Liver (tissue), 9 donors: ENCODE measurements around the gene IPMK. TPM values are rescaled to one million over a fixed set of nuclear protein-coding genes. Genes with fewer than 3 reads are reported as not detected.
"Not testable (repeated sequence)": the region's sequence is repeated elsewhere in the genome, so short reads cannot be mapped to it uniquely, and the experiment has no call there.

Experiments used
- DNase-seq: peaks from one replicate; pipeline ENCODE4 v3.0.0-alpha.2; 2017; ENCODE audit warnings: low spot score
- H3K27ac ChIP-seq, 2 donors: one replicate each; pipeline ENCODE4 v1.7.0; 2013; ENCODE audit warnings: inconsistent platforms in 2 of 2, low read length in 2 of 2, control low read depth in 1 of 2, low read depth in 1 of 2, mild to moderate bottlenecking in 1 of 2
- H3K27me3 ChIP-seq, 4 donors: one replicate each; pipeline versions ENCODE4 v1.6.1 to v1.7.0; 2013; ENCODE audit warnings: low read length in 3 of 4, inconsistent platforms in 1 of 4, mild to moderate bottlenecking in 1 of 4, moderate library complexity in 1 of 4; ENCODE audit not compliant: control insufficient read depth in 4 of 4, insufficient read depth in 4 of 4
- H3K36me3 ChIP-seq, 4 donors: one replicate each; pipeline versions ENCODE4 v1.6.1 to v1.7.0; 2013; ENCODE audit warnings: low read length in 3 of 4, mild to moderate bottlenecking in 3 of 4, low read depth in 1 of 4, moderate library complexity in 1 of 4; ENCODE audit not compliant: control insufficient read depth in 4 of 4, insufficient read depth in 3 of 4
- H3K4me1 ChIP-seq, 4 donors: one replicate each; pipeline versions ENCODE4 v1.6.1 to v1.7.0; 2013; ENCODE audit warnings: low read length in 3 of 4, mild to moderate bottlenecking in 3 of 4, moderate library complexity in 1 of 4; ENCODE audit not compliant: control insufficient read depth in 4 of 4, insufficient read depth in 4 of 4
- H3K4me3 ChIP-seq, 3 donors: one replicate each; pipeline versions ENCODE4 v1.6.1 to v1.7.0; 2013; ENCODE audit warnings: low read length in 3 of 3, control low read depth in 1 of 3, low read depth in 1 of 3, mild to moderate bottlenecking in 1 of 3
- H3K9ac ChIP-seq, 2 donors: one replicate each; pipeline ENCODE4 v1.7.0; 2013; ENCODE audit warnings: low read length in 2 of 2, mild to moderate bottlenecking in 2 of 2, moderate library complexity in 2 of 2, control low read depth in 1 of 2, low read depth in 1 of 2
- H3K9me3 ChIP-seq, 4 donors: one replicate each; pipeline versions ENCODE4 v1.6.1 to v1.7.0; 2013; ENCODE audit warnings: low read length in 3 of 4; ENCODE audit not compliant: control insufficient read depth in 4 of 4
- ATF3 ChIP-seq: IDR thresholded peaks from 2 replicates; pipeline ENCODE4 v1.6.1; 2016; ENCODE audit warnings: antibody characterized with exemption
- CTCF ChIP-seq: fragments of 150-350 bp; IDR thresholded peaks from 2 replicates; pipeline ENCODE4 v1.5.1; 2017; ENCODE audit warnings: improper control_type of control experiment, low read depth, low read length; ENCODE audit not compliant: missing input control
- EGR1 ChIP-seq, 2 donors: IDR thresholded peaks; 2 replicates each; pipeline ENCODE4 v1.6.1; 2016 to 2018; ENCODE audit warnings: antibody characterized with exemption in 2 of 2, low read depth in 2 of 2
- FOXA1 ChIP-seq: IDR thresholded peaks from 2 replicates; pipeline ENCODE4 v1.6.1; 2016; ENCODE audit warnings: antibody characterized with exemption
- FOXA2 ChIP-seq: IDR thresholded peaks from 2 replicates; pipeline ENCODE4 v1.6.1; 2016; ENCODE audit warnings: antibody characterized with exemption
- GABPA ChIP-seq, 2 donors: IDR thresholded peaks in 1 of 2; conservative IDR thresholded peaks in 1 of 2; 2 replicates each; pipeline ENCODE4 v1.6.1; 2016; ENCODE audit warnings: antibody characterized with exemption in 2 of 2, mild to moderate bottlenecking in 1 of 2, moderate library complexity in 1 of 2
- HNF4A ChIP-seq, 2 donors: conservative IDR thresholded peaks; 2 replicates each; pipeline ENCODE4 v1.6.1; 2016; ENCODE audit warnings: antibody characterized with exemption in 2 of 2, mild to moderate bottlenecking in 2 of 2
- HNF4G ChIP-seq: IDR thresholded peaks from 2 replicates; pipeline ENCODE4 v1.6.1; 2016; ENCODE audit warnings: antibody characterized with exemption
- JUND ChIP-seq, 2 donors: IDR thresholded peaks; 2 replicates each; pipeline ENCODE4 v1.6.1; 2016; ENCODE audit warnings: antibody characterized with exemption in 2 of 2
- MAX ChIP-seq: IDR thresholded peaks from 2 replicates; pipeline ENCODE4 v1.6.1; 2016; ENCODE audit warnings: antibody characterized with exemption
- NR2F2 ChIP-seq: IDR thresholded peaks from 2 replicates; pipeline ENCODE4 v1.6.1; 2016; ENCODE audit warnings: antibody characterized with exemption
- RAD21 ChIP-seq, 2 donors: IDR thresholded peaks; 2 replicates each; pipeline ENCODE4 v1.6.1; 2016; ENCODE audit warnings: antibody characterized with exemption in 2 of 2, mild to moderate bottlenecking in 2 of 2
- REST ChIP-seq: IDR thresholded peaks from 2 replicates; pipeline ENCODE4 v1.6.1; 2016; ENCODE audit warnings: antibody characterized with exemption, mild to moderate bottlenecking
- RXRA ChIP-seq, 2 donors: IDR thresholded peaks; 2 replicates each; pipeline ENCODE4 v1.6.1; 2017 to 2018; ENCODE audit warnings: antibody characterized with exemption in 2 of 2, mild to moderate bottlenecking in 1 of 2
- SP1 ChIP-seq: IDR thresholded peaks from 2 replicates; pipeline ENCODE4 v1.6.1; 2018; ENCODE audit warnings: antibody characterized with exemption, mild to moderate bottlenecking
- TAF1 ChIP-seq: conservative IDR thresholded peaks from 2 replicates; pipeline ENCODE4 v1.6.1; 2016; ENCODE audit warnings: antibody characterized with exemption, mild to moderate bottlenecking
- YY1 ChIP-seq: IDR thresholded peaks from 2 replicates; pipeline ENCODE4 v1.6.1; 2016; ENCODE audit warnings: antibody characterized with exemption, mild to moderate bottlenecking
- ZBTB33 ChIP-seq: IDR thresholded peaks from 2 replicates; pipeline ENCODE4 v1.6.1; 2016; ENCODE audit warnings: antibody characterized with exemption
- WGBS: extraction: QIAGEN DNeasy Blood & Tissue Kit; methylation state at CpG from one replicate; pipeline ENCODE4 v1.1.7; 2013; 5-methylcytosine and 5-hydroxymethylcytosine counted together
- polyA plus RNA-seq, 2 donors: library from polyadenylated mRNA; stranded (reverse) in 1 of 2; unstranded in 1 of 2; fragments of 200-250 nt in 1 of 2; fragments of >200 nt in 1 of 2; fragmentation: Nextera tagmentation in 1 of 2; extraction: Ambion mirVana in 1 of 2; gene quantifications; one replicate each; pipeline versions ENCODE4 v1.2.1 to v1.2.3, GENCODE V29; 2013 to 2015
- total RNA-seq, 2 donors: library from RNA; depleted of rRNA; stranded (reverse); fragments of >200 nt; gene quantifications; one replicate each; pipeline ENCODE4 v1.2.3, GENCODE V29; 2014
- donor health status: healthy.
- donor health status: healthy.
- donor health status: healthy.
- donor health status: healthy.
- donor health status: healthy.

The IPMK gene
- total and polyA plus RNA-seq, 4 donors, result 1.4 to 5.2 (median 3.3) TPM

- TF ChIP-seq EGR1 (IDR thresholded peaks at IDR 0.05; ENCODE audit: low read depth in 2 of 2) (no peak), FOXA1 (no peak), SP1 (no peak), CTCF (no peak), JUND (IDR thresholded peaks at IDR 0.05) (no peak), TAF1 (no peak)
Measured at GRCh38 chr10:58158806-58159205, 108.9 kb downstream of the IPMK start (continued).

GRCh38 chr10:58157076-58157766 is 110.5 kb downstream of the IPMK start:
- peaks cover 0 to 4% (median 0%) of the 10 kb centered on the region in 4 donors for H3K27me3 ChIP-seq
- H3K36me3 ChIP-seq, result no peaks in the 10 kb centered on the region
- DNase-seq, result no peak
- no peak overlapping the region for H3K9ac ChIP-seq
- no peaks in the 10 kb centered on the region for H3K4me1 ChIP-seq
- H3K9me3 ChIP-seq, result no peaks in the 10 kb centered on the region
- H3K4me3 ChIP-seq, result no peak overlapping the region
- no peak overlapping the region for H3K27ac ChIP-seq
- 71% methylated on average over 7 of the region's 7 CpGs for WGBS
- no peak for TF ChIP-seq MAX
- no peak for TF ChIP-seq GABPA (IDR thresholded peaks at IDR 0.05 in 1 of 2, conservative IDR thresholded peaks at IDR 0.05 in 1 of 2)
- TF ChIP-seq RAD21 (IDR thresholded peaks at IDR 0.05), result no peak
- no peak for TF ChIP-seq HNF4G
- no peak for TF ChIP-seq REST
- no peak for TF ChIP-seq ATF3
- TF ChIP-seq FOXA2, result no peak
- TF ChIP-seq NR2F2, result no peak
- TF ChIP-seq HNF4A (conservative IDR thresholded peaks at IDR 0.05), result no peak
- no peak for TF ChIP-seq ZBTB33
- TF ChIP-seq JUND (IDR thresholded peaks at IDR 0.05), result no peak
- TF ChIP-seq EGR1 (IDR thresholded peaks at IDR 0.05; ENCODE audit: low read depth in 2 of 2), result no peak
- no peak for TF ChIP-seq YY1
- no peak for TF ChIP-seq FOXA1
- TF ChIP-seq SP1, result no peak
- no peak for TF ChIP-seq RXRA (IDR thresholded peaks at IDR 0.05)
- TF ChIP-seq CTCF, result no peak

- not testable (repeated sequence) for H3K27ac ChIP-seq, H3K4me1 ChIP-seq, H3K9me3 ChIP-seq, H3K4me3 ChIP-seq, H3K36me3 ChIP-seq, DNase-seq, H3K27me3 ChIP-seq, H3K9ac ChIP-seq
- 82% methylated on average over 2 of the region's 2 CpGs for WGBS
Measured at GRCh38 chr10:58155941-58156340, 111.8 kb downstream of the IPMK start.
